Mesenchymal stem cell (in vitro differentiated cells and primary cell): ENCODE results near the gene MARCHF3.
"Not testable (repeated sequence)": the region's sequence is repeated elsewhere in the genome, so short reads cannot be mapped to it uniquely, and the experiment has no call there.

Experiments used
- DNase-seq: peaks from one replicate; pipeline ENCODE4 v3.0.0-alpha.2; 2013
- H2AFZ ChIP-seq: one replicate; pipeline ENCODE4 v1.6.1; 2013; ENCODE audit warnings: low read depth, mild to moderate bottlenecking, control low read depth, inconsistent platforms, low read length, moderate library complexity
- H2AK5ac ChIP-seq: 2 replicates; pipeline ENCODE4 v1.6.1; 2013; ENCODE audit warnings: low read length, moderate library complexity, mild to moderate bottlenecking, inconsistent platforms; ENCODE audit not compliant: severe bottlenecking
- H2BK120ac ChIP-seq: one replicate; pipeline ENCODE4 v1.6.1; 2013; ENCODE audit warnings: low read depth, mild to moderate bottlenecking, inconsistent platforms, low read length, moderate library complexity
- H2BK12ac ChIP-seq, 2 experiments: one replicate each; pipeline ENCODE4 v1.6.1; 2013; ENCODE audit warnings: inconsistent platforms in 2 of 2, low read length in 2 of 2, mild to moderate bottlenecking in 2 of 2, moderate library complexity in 2 of 2, control low read depth in 1 of 2
- H2BK15ac ChIP-seq: one replicate; pipeline ENCODE4 v1.6.1; 2013; ENCODE audit warnings: mild to moderate bottlenecking, low read depth, inconsistent platforms; ENCODE audit not compliant: poor library complexity, severe bottlenecking
- H2BK5ac ChIP-seq: 2 replicates; pipeline ENCODE4 v1.6.1; 2013; ENCODE audit warnings: low read depth, mild to moderate bottlenecking, low read length, control low read depth, inconsistent platforms; ENCODE audit not compliant: poor library complexity, severe bottlenecking
- H3K14ac ChIP-seq, 2 experiments: one replicate each; pipeline ENCODE4 v1.6.1; 2013; ENCODE audit warnings: inconsistent platforms in 2 of 2, low read length in 2 of 2, control low read depth in 1 of 2, mild to moderate bottlenecking in 1 of 2, moderate library complexity in 1 of 2
- H3K18ac ChIP-seq, 2 experiments: one replicate each; pipeline ENCODE4 v1.6.1; 2013; ENCODE audit warnings: inconsistent platforms in 2 of 2, low read length in 2 of 2, control low read depth in 1 of 2, low read depth in 1 of 2, mild to moderate bottlenecking in 1 of 2
- H3K23ac ChIP-seq, 2 experiments: one replicate each; pipeline ENCODE4 v1.6.1; 2013; ENCODE audit warnings: inconsistent platforms in 2 of 2, low read length in 2 of 2, mild to moderate bottlenecking in 2 of 2, moderate library complexity in 2 of 2, control low read depth in 1 of 2
- H3K27ac ChIP-seq: 2 replicates; pipeline ENCODE4 v1.5.1; 2013; ENCODE audit warnings: mild to moderate bottlenecking, moderate library complexity, low read length, control low read depth, inconsistent platforms; ENCODE audit not compliant: poor library complexity, severe bottlenecking
- H3K27me3 ChIP-seq, 2 experiments: 2 replicates each; pipeline versions ENCODE4 v1.6.1 to v1.7.0; 2013; ENCODE audit warnings: low read length in 2 of 2, mild to moderate bottlenecking in 2 of 2, moderate library complexity in 2 of 2, control low read depth in 1 of 2, inconsistent platforms in 1 of 2; ENCODE audit not compliant: control insufficient read depth in 1 of 2, insufficient read depth in 1 of 2
- H3K36me3 ChIP-seq, 2 experiments: 2 replicates each; pipeline versions ENCODE4 v1.6.1 to v1.7.0; 2013; ENCODE audit warnings: low read length in 2 of 2, control low read depth in 1 of 2, inconsistent platforms in 1 of 2, low read depth in 1 of 2, mild to moderate bottlenecking in 1 of 2; ENCODE audit not compliant: insufficient read depth in 2 of 2, control insufficient read depth in 1 of 2
- H3K4ac ChIP-seq, 2 experiments: one replicate each; pipeline ENCODE4 v1.6.1; 2013; ENCODE audit warnings: inconsistent platforms in 2 of 2, low read length in 2 of 2, mild to moderate bottlenecking in 2 of 2, moderate library complexity in 2 of 2, control low read depth in 1 of 2, low read depth in 1 of 2
- H3K4me1 ChIP-seq: 2 replicates; pipeline ENCODE4 v1.6.1; 2013; ENCODE audit warnings: low read depth, low read length, control low read depth; ENCODE audit not compliant: control insufficient read depth, insufficient read depth
- H3K4me2 ChIP-seq: 2 replicates; pipeline ENCODE4 v1.6.1; 2013; ENCODE audit warnings: low read length, mild to moderate bottlenecking, inconsistent platforms; ENCODE audit not compliant: poor library complexity, severe bottlenecking
- H3K4me3 ChIP-seq, 2 experiments: 2 replicates each; pipeline versions ENCODE4 v1.5.1 to v1.7.0; 2013; ENCODE audit warnings: low read length in 2 of 2, mild to moderate bottlenecking in 2 of 2, control low read depth in 1 of 2, low read depth in 1 of 2; ENCODE audit not compliant: insufficient read depth in 1 of 2
- H3K79me1 ChIP-seq: replicated peaks from 2 replicates; pipeline ENCODE4 v1.6.1; 2013; ENCODE audit warnings: mild to moderate bottlenecking, control low read depth, low read length, inconsistent platforms; ENCODE audit not compliant: poor library complexity, severe bottlenecking
- H3K9ac ChIP-seq: 2 replicates; pipeline ENCODE4 v1.7.0; 2013; ENCODE audit warnings: mild to moderate bottlenecking, low read length, moderate library complexity
- H3K9me3 ChIP-seq: 2 replicates; pipeline ENCODE4 v1.7.0; 2013; ENCODE audit warnings: mild to moderate bottlenecking, low read length; ENCODE audit not compliant: control insufficient read depth
- H4K8ac ChIP-seq: one replicate; pipeline ENCODE4 v1.6.1; 2013; ENCODE audit warnings: inconsistent platforms, mild to moderate bottlenecking, low read length, moderate library complexity
- H4K91ac ChIP-seq: one replicate; pipeline ENCODE4 v1.6.1; 2013; ENCODE audit warnings: mild to moderate bottlenecking, low read length, inconsistent platforms
- WGBS: methylation state at CpG from one replicate; pipeline ENCODE4 v1.1.7; 2013; ENCODE audit warnings: mixed read lengths; 5-methylcytosine and 5-hydroxymethylcytosine counted together

The MARCHF3 gene

DNA sequence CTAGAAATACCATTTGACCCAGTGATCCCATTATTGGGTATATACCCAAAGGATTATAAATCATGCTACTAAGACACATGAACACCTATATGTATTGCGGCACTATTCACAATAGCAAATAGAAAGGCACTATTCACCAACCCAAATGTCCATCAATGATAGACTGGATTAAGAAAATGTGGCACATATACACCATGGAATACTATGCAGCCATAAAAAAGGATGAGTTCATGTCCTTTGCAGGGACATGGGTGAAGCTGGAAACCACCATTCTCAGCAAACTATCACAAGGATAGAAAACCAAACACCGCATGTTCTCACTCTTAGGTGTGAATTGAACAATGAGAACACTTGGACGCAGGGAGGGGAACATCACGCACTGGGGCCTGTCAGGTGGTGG, 13.6 kb downstream of the MARCHF3 start:
- not testable (repeated sequence) for H2BK5ac ChIP-seq, H3K4ac ChIP-seq, H3K36me3 ChIP-seq, H3K23ac ChIP-seq, H2BK12ac ChIP-seq, H3K18ac ChIP-seq, H3K14ac ChIP-seq, H3K27me3 ChIP-seq, H3K4me3 ChIP-seq, H2BK15ac ChIP-seq, H3K4me2 ChIP-seq, H4K91ac ChIP-seq, H3K4me1 ChIP-seq, H3K79me1 ChIP-seq, H4K8ac ChIP-seq, H2BK120ac ChIP-seq, H3K9me3 ChIP-seq, H3K27ac ChIP-seq, H2AK5ac ChIP-seq, DNase-seq, H2AFZ ChIP-seq, H3K9ac ChIP-seq
- WGBS = 100% methylated on average over 4 of the region's 4 CpGs

DNA sequence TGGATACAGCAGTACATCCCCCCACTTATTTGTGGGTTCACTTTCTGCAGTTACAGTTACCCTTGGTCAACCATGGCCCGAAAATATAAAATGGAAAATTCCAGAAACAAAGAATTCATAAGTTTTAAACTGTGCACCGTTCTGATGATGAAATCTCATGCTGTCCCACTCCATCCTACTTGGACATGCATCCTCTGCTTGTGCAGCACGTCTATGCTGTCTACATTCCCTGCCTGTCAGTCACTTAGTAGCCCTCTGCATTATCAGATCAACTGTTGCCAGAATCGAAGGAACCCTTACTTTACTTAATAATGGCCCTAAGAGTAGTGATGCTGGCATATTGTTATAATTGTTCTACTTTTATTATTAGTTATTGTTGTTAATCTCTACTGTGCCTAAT, 14.6 kb downstream of the MARCHF3 start:
- H4K8ac ChIP-seq = no peak overlapping the region
- no peaks in the 10 kb centered on the region for H3K4me1 ChIP-seq
- no peak overlapping the region for H3K14ac ChIP-seq
- H3K79me1 ChIP-seq = peaks cover 8% of the 10 kb centered on the region
- no peak overlapping the region for H3K18ac ChIP-seq
- H4K91ac ChIP-seq = no peak overlapping the region
- H2BK12ac ChIP-seq = no peak overlapping the region
- no peak overlapping the region for H3K4me2 ChIP-seq
- no peak overlapping the region for H3K23ac ChIP-seq
- H3K27ac ChIP-seq = no peak overlapping the region
- no peak overlapping the region for H2BK5ac ChIP-seq
- no peaks in the 10 kb centered on the region for H3K36me3 ChIP-seq
- no peaks in the 10 kb centered on the region for H3K9me3 ChIP-seq
- H2BK15ac ChIP-seq = no peak overlapping the region
- H2BK120ac ChIP-seq = no peak overlapping the region
- no peak for DNase-seq
- H2AFZ ChIP-seq = no peak overlapping the region
- H3K9ac ChIP-seq = no peak overlapping the region
- WGBS = 82% methylated on average over 3 of the region's 4 CpGs
- no peak overlapping the region for H3K4me3 ChIP-seq
- H2AK5ac ChIP-seq = no peak overlapping the region
- H3K27me3 ChIP-seq = no peaks in the 10 kb centered on the region
- no peak overlapping the region for H3K4ac ChIP-seq

GRCh38 chr5:127014573-127014972, 15.8 kb downstream of the MARCHF3 start:
- no peak for DNase-seq
- WGBS = 100% methylated on average over 1 of the region's 1 CpG
- no peaks in the 10 kb centered on the region for H3K9me3 ChIP-seq
- no peak overlapping the region for H4K8ac ChIP-seq
- H3K18ac ChIP-seq = no peak overlapping the region
- no peak overlapping the region for H3K4ac ChIP-seq
- H3K36me3 ChIP-seq = no peaks in the 10 kb centered on the region
- no peak overlapping the region for H3K9ac ChIP-seq
- H2AK5ac ChIP-seq = no peak overlapping the region
- H3K23ac ChIP-seq = no peak overlapping the region
- no peak overlapping the region for H3K4me3 ChIP-seq
- H3K27ac ChIP-seq = no peak overlapping the region
- no peak overlapping the region for H4K91ac ChIP-seq
- H2BK15ac ChIP-seq = no peak overlapping the region
- H2BK12ac ChIP-seq = no peak overlapping the region
- H3K4me2 ChIP-seq = no peak overlapping the region
- H3K79me1 ChIP-seq = peaks cover 6% of the 10 kb centered on the region
- no peaks in the 10 kb centered on the region for H3K27me3 ChIP-seq
- H3K14ac ChIP-seq = no peak overlapping the region
- H2BK120ac ChIP-seq = no peak overlapping the region
- H3K4me1 ChIP-seq = no peaks in the 10 kb centered on the region
- no peak overlapping the region for H2BK5ac ChIP-seq
- H2AFZ ChIP-seq = no peak overlapping the region

- Histone ChIP-seq H3K27ac (no peak overlapping the region), H2BK12ac (no peak overlapping the region), H2BK120ac (no peak overlapping the region), H2BK5ac (no peak overlapping the region), H3K9ac (no peak overlapping the region), H4K91ac (no peak overlapping the region), H3K4me2 (no peak overlapping the region), H4K8ac (no peak overlapping the region), H3K9me3 (no peaks in the 10 kb centered on the region), H2AK5ac (no peak overlapping the region), H2AFZ (no peak overlapping the region), H3K36me3 (no peaks in the 10 kb centered on the region), H3K27me3 (no peaks in the 10 kb centered on the region), H3K18ac (no peak overlapping the region), H3K79me1 (peaks cover 4% of the 10 kb centered on the region), H3K4ac (no peak overlapping the region), H3K14ac (no peak overlapping the region), H2BK15ac (no peak overlapping the region), H3K23ac (no peak overlapping the region), H3K4me1 (no peaks in the 10 kb centered on the region), H3K4me3 (no peak overlapping the region)
- 100% methylated on average over 1 of the region's 2 CpGs for whole genome bisulfite sequencing
- no peak for DNase-seq
Measured at GRCh38 chr5:127013407-127013806, 17.0 kb downstream of the MARCHF3 start.
